PC-3 (cell line): ENCODE data around the gene MIEN1.

Experiments used
- EZH2 ChIP-seq: fragments of 300-600 bp; sonication (generic); IDR thresholded peaks from one replicate; pipeline ENCODE4 v1.6.1; 2017; ENCODE audit warnings: antibody characterized with exemption, mild to moderate bottlenecking, low read length; ENCODE audit not compliant: unreplicated experiment
- EZH2phosphoT487 ChIP-seq: fragments of 300-600 bp; sonication (generic); IDR thresholded peaks from 2 replicates; pipeline ENCODE4 v1.6.1; 2018; ENCODE audit warnings: mild to moderate bottlenecking, antibody characterized with exemption, low read length, borderline replicate concordance
- TF ChIP-seq, protein P1 (sequence below): fragments of 300-600 bp; sonication (generic); conservative IDR thresholded peaks from 2 replicates; pipeline ENCODE4 v1.5.1; 2017; ENCODE audit warnings: antibody characterized with exemption, low read depth, mild to moderate bottlenecking, low read length

DNA sequence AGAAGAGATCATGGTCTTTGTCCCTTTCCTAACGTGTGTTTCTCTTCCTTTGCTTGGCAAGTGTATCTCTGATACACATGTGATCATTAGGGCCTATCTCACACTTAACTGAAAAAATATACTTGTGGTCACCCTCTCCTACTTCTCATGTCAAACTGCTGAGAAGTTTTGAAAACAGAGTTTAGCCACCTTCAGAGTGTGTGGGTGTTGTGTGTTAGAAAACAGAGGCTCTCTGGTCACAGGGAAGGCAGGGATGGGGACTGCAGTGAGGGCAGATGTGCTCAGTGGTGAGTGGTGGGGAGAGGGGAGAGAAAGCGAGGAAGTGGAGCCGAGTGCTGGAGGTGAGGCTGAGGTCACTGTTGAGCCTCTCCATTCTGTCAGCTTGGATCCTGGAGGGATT, 36.8 kb upstream of the MIEN1 start:
- TF ChIP-seq, protein P1, sequence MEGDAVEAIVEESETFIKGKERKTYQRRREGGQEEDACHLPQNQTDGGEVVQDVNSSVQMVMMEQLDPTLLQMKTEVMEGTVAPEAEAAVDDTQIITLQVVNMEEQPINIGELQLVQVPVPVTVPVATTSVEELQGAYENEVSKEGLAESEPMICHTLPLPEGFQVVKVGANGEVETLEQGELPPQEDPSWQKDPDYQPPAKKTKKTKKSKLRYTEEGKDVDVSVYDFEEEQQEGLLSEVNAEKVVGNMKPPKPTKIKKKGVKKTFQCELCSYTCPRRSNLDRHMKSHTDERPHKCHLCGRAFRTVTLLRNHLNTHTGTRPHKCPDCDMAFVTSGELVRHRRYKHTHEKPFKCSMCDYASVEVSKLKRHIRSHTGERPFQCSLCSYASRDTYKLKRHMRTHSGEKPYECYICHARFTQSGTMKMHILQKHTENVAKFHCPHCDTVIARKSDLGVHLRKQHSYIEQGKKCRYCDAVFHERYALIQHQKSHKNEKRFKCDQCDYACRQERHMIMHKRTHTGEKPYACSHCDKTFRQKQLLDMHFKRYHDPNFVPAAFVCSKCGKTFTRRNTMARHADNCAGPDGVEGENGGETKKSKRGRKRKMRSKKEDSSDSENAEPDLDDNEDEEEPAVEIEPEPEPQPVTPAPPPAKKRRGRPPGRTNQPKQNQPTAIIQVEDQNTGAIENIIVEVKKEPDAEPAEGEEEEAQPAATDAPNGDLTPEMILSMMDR, result no peak
- TF ChIP-seq EZH2 (no peak), EZH2phosphoT487 (no peak)
